Kidney (tissue), 14 donors: Measurements from ENCODE around the gene HES1. TPM values are rescaled to one million over a fixed set of nuclear protein-coding genes. Genes with fewer than 3 reads are reported as not detected.

Source experiments
- DNase-seq, 5 donors: peaks; one replicate each; pipeline ENCODE4 v3.0.0-alpha.2; 2013 to 2020
- FAIRE-seq: peaks from 2 replicates; lab custom pipeline; 2012; peaks lifted over from hg19 to GRCh38; lab: Jason Lieb, UNC
- H3K27ac ChIP-seq, 2 donors: one replicate each; pipeline ENCODE4 v1.7.0; 2013; ENCODE audit warnings: low read depth in 2 of 2, low read length in 2 of 2, inconsistent platforms in 1 of 2
- H3K27me3 ChIP-seq: one replicate; pipeline ENCODE4 v1.7.1; 2013; ENCODE audit warnings: low read length, inconsistent platforms; ENCODE audit not compliant: control insufficient read depth, insufficient read depth
- H3K36me3 ChIP-seq, 3 donors: one replicate each; pipeline versions ENCODE4 v1.7.0 to v1.7.1; 2013; ENCODE audit warnings: low read length in 3 of 3, control low read depth in 1 of 3, inconsistent platforms in 1 of 3; ENCODE audit not compliant: insufficient read depth in 3 of 3, control insufficient read depth in 2 of 3
- H3K4me1 ChIP-seq, 3 donors: one replicate each; pipeline versions ENCODE4 v1.7.0 to v1.7.1; 2013; ENCODE audit warnings: low read length in 3 of 3, inconsistent platforms in 1 of 3, low read depth in 1 of 3; ENCODE audit not compliant: control insufficient read depth in 2 of 3, insufficient read depth in 2 of 3
- H3K4me3 ChIP-seq, 3 donors: one replicate each; pipeline versions ENCODE4 v1.7.0 to v1.8.1; 2013; ENCODE audit warnings: low read length in 3 of 3, control low read depth in 1 of 3, inconsistent platforms in 1 of 3
- H3K9ac ChIP-seq, 3 donors: one replicate each; pipeline versions ENCODE4 v1.7.0 to v1.7.1; 2013; ENCODE audit warnings: low read length in 3 of 3, control low read depth in 1 of 3, inconsistent platforms in 1 of 3
- H3K9me3 ChIP-seq, 3 donors: one replicate each; pipeline versions ENCODE4 v1.7.0 to v1.7.1; 2013; ENCODE audit warnings: low read length in 3 of 3, control low read depth in 1 of 3, inconsistent platforms in 1 of 3; ENCODE audit not compliant: control insufficient read depth in 2 of 3, insufficient read depth in 1 of 3
- intact Hi-C: fragments of 100-400 bp; cut with DNase I; formaldehyde crosslinking; loops from one replicate; pipeline ENCODE4 v1.11.1; 2022
- polyA plus RNA-seq: library from polyadenylated mRNA; stranded (reverse); fragments of 350-450 nt; fragmentation: Illumina TruSeq; extraction: RNeasy Lipid Tissue Mini Kit (QIAGEN cat#74804); gene quantifications from one replicate; pipeline ENCODE4 v1.2.3, GENCODE V29; 2014; ENCODE audit warnings: low read depth, low replicate concordance; ENCODE audit not compliant: insufficient read depth
- total RNA-seq: library from RNA; stranded (reverse); fragmentation: NEBNext Ultra II Directional; extraction: Animal tissue kit (Norgen Biotek cat#: 25700); gene quantifications from one replicate; pipeline ENCODE4 v1.2.1, GENCODE V29; 2021
- TF ChIP-seq, protein P1 (sequence below): IDR thresholded peaks from 3 replicates; pipeline ENCODE4 v1.5.1; 2012; ENCODE audit warnings: mild to moderate bottlenecking, moderate library complexity, borderline replicate concordance; ENCODE audit not compliant: insufficient read depth; ENCODE audit errors: extremely low read depth
- donor health status: control.
- donor health status: control.
- donor health status: control.
- donor health status: control.
- donor health status: control.
- donor health status: DM: yes; HTN: yes; CAD: no.
- donor health status: Normal renal cell carcinoma (clear cell type).

HES1 gene
- total and polyA plus RNA-seq, 2 donors from 2014 or later = 44.3 to 77.4 TPM

DNA sequence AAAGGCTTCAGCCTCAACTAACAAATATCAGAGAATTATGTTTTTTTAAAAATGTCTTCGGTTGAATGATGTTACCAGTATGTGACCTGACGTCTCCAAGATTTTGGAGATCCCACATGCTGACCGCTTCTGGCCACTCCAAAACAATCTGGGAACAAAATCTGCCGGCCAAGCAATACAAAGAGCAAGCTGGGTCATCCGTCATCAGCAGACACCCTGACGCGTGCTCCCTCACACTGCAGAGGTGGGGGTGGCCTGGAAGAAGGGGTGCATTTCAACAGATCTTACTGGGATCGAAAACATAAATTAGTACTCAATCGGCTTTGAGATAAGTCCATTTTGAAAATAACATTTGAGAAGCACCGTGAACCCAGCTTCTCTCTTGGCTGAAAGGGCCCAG is 33.6 kb downstream of the HES1 start:
- peaks cover 4 to 7% (median 7%) of the 10 kb centered on the region in 3 donors for H3K4me1 ChIP-seq
- intact Hi-C loops = no loop called here
- no peak overlapping the region for H3K4me3 ChIP-seq
- H3K27me3 ChIP-seq = no peaks in the 10 kb centered on the region
- H3K27ac ChIP-seq = no peak overlapping the region
- no peak overlapping the region for H3K9ac ChIP-seq
- no peaks in the 10 kb centered on the region for H3K36me3 ChIP-seq
- TF ChIP-seq, protein P1, sequence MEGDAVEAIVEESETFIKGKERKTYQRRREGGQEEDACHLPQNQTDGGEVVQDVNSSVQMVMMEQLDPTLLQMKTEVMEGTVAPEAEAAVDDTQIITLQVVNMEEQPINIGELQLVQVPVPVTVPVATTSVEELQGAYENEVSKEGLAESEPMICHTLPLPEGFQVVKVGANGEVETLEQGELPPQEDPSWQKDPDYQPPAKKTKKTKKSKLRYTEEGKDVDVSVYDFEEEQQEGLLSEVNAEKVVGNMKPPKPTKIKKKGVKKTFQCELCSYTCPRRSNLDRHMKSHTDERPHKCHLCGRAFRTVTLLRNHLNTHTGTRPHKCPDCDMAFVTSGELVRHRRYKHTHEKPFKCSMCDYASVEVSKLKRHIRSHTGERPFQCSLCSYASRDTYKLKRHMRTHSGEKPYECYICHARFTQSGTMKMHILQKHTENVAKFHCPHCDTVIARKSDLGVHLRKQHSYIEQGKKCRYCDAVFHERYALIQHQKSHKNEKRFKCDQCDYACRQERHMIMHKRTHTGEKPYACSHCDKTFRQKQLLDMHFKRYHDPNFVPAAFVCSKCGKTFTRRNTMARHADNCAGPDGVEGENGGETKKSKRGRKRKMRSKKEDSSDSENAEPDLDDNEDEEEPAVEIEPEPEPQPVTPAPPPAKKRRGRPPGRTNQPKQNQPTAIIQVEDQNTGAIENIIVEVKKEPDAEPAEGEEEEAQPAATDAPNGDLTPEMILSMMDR = no peak
- DNase-seq = no peak
- FAIRE-seq = no peak
- H3K9me3 ChIP-seq = no peaks in the 10 kb centered on the region

DNA sequence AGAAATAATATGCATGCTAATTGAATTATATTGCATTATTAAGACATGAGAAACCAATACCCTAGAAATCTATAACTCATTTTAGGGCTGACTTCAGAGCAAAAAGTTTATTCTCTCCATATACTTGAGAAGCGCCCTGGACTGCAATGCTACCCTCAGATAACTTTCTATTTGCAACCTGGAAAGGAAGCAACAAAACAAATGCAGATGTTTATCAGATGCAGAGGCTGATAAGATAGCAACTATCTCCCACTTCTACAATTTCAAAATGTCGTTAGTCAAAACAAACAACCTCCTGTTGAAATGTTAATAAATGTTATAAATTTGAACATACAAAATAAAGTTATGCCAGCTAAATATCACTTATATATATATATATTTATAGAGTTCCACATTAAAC is 34.8 kb downstream of the HES1 start:
- intact Hi-C loops = no loop called here
- Histone ChIP-seq H3K9ac (no peak overlapping the region), H3K4me1 (peaks cover 4 to 7% (median 7%) of the 10 kb centered on the region in 3 donors), H3K4me3 (no peak overlapping the region), H3K27ac (no peak overlapping the region), H3K27me3 (no peaks in the 10 kb centered on the region), H3K9me3 (no peaks in the 10 kb centered on the region), H3K36me3 (no peaks in the 10 kb centered on the region)
- FAIRE-seq (no peak), DNase-seq (no peak)
- TF ChIP-seq, protein P1 = no peak

DNA sequence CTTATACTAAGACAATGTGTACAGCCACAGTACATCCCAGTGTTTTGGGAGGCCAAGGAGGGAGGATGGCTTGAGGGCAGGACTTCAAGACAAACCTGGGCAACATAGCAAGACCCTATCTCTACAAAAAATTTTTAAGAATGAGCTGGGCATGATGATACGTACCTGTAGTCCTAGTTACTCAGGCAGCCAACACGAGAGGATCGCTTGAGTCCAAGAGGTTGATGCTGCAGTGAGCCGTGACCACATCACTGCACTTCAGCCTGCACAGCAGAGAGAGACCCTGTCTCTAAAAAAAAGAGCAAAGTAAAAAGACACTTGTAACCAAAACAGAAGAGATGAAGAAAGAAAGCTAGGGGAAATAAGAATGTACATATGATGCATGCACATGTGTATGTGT is 38.5 kb downstream of the HES1 start:
- no peaks in the 10 kb centered on the region for H3K9me3 ChIP-seq
- no peak overlapping the region for H3K4me3 ChIP-seq
- no peaks in the 10 kb centered on the region for H3K36me3 ChIP-seq
- no peak overlapping the region for H3K27ac ChIP-seq
- H3K27me3 ChIP-seq = no peaks in the 10 kb centered on the region
- DNase-seq (peak in 1 of 5 donors; percentile 56), FAIRE-seq (no peak)
- TF ChIP-seq, protein P1 = no peak
- no peak overlapping the region for H3K9ac ChIP-seq
- intact Hi-C loops = no loop called here
- H3K4me1 ChIP-seq = peaks cover 0 to 8% (median 4%) of the 10 kb centered on the region in 3 donors

DNA sequence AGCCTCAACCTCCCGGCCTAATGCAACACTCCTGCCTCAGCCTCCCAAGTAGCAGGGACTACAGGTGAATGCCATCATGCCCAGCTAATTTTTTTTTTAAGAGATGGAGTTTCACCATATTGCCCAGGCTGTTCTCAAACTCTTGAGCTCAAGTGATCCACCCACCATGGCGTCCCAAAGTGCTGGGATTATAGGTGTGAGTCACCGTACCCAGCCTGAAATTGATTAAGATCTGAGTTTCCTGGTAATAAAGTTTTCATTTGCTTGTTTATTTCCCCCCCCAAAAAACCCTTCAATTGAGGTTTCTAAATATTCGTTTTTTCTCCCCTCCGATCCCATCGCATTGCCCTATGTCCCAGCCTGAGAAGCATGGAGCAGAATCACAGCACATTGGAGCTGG is 39.0 kb downstream of the HES1 start:
- no peak for FAIRE-seq
- no peak overlapping the region for H3K9ac ChIP-seq
- H3K4me1 ChIP-seq = peaks cover 0 to 8% (median 4%) of the 10 kb centered on the region in 3 donors
- H3K27ac ChIP-seq = no peak overlapping the region
- H3K27me3 ChIP-seq = no peaks in the 10 kb centered on the region
- H3K36me3 ChIP-seq = no peaks in the 10 kb centered on the region
- H3K9me3 ChIP-seq = no peaks in the 10 kb centered on the region
- H3K4me3 ChIP-seq = no peak overlapping the region
- no peak for DNase-seq
- intact Hi-C loops = no loop called here
- TF ChIP-seq, protein P1 = no peak
